GM12878 (cell line): ENCODE results near the gene ABCA3. TPM values are rescaled to one million over a fixed set of nuclear protein-coding genes. Genes with fewer than 3 reads are reported as not detected.

Experiments
- ETV6 ChIP-seq, 2 experiments: fragments of 450-650 bp in 1 of 2; IDR thresholded peaks in 1 of 2; conservative IDR thresholded peaks in 1 of 2; 2 replicates each; pipeline ENCODE4 v1.6.1; 2014; ENCODE audit warnings: antibody characterized with exemption in 1 of 2, borderline replicate concordance in 1 of 2, low read depth in 1 of 2, mild to moderate bottlenecking in 1 of 2, moderate library complexity in 1 of 2
- FOXM1 ChIP-seq: IDR thresholded peaks from 2 replicates; pipeline ENCODE4 v1.6.1; 2012; ENCODE audit warnings: low read depth, mild to moderate bottlenecking, inconsistent platforms, low read length, moderate library complexity
- IKZF1 ChIP-seq: fragments of 450-650 bp; conservative IDR thresholded peaks from 2 replicates; pipeline ENCODE4 v1.6.1; 2017; ENCODE audit warnings: antibody characterized with exemption, mild to moderate bottlenecking
- IKZF2 ChIP-seq, 2 experiments: fragments of 450-650 bp; IDR thresholded peaks; 2 replicates each; pipeline ENCODE4 v1.6.1; 2017; ENCODE audit warnings: mild to moderate bottlenecking in 2 of 2, moderate library complexity in 2 of 2
- MTA2 ChIP-seq: fragments of 450-650 bp; IDR thresholded peaks from 2 replicates; pipeline ENCODE4 v1.6.1; 2016; ENCODE audit warnings: low read depth, mild to moderate bottlenecking, moderate library complexity
- NR2F1 ChIP-seq: fragments of 450-650 bp; conservative IDR thresholded peaks from 2 replicates; pipeline ENCODE4 v1.6.1; 2017; ENCODE audit warnings: mild to moderate bottlenecking
- RAD51 ChIP-seq: fragments of 450-650 bp; IDR thresholded peaks from 2 replicates; pipeline ENCODE4 v1.6.1; 2016; ENCODE audit warnings: moderate library complexity, mild to moderate bottlenecking, inconsistent platforms
- RELA ChIP-seq: fragments of 450-650 bp; IDR thresholded peaks from 2 replicates; pipeline ENCODE4 v1.8.0; 2014; ENCODE audit warnings: borderline replicate concordance; ENCODE audit not compliant: partially characterized antibody
- SRF ChIP-seq, 2 experiments: IDR thresholded peaks; 2 replicates each; pipeline ENCODE4 v1.6.1; 2011; ENCODE audit warnings: low read depth in 2 of 2, low read length in 2 of 2, mild to moderate bottlenecking in 1 of 2, moderate library complexity in 1 of 2
- STAT3 ChIP-seq: IDR thresholded peaks from 2 replicates; pipeline ENCODE4 v1.6.1; 2011; ENCODE audit warnings: low read depth, low read length, improper control_type of control experiment
- SUZ12 ChIP-seq: fragments of 200-600 bp; sonication (generic); IDR thresholded peaks from one replicate; pipeline ENCODE4 v1.6.1; 2018; ENCODE audit warnings: antibody characterized with exemption, mild to moderate bottlenecking; ENCODE audit not compliant: unreplicated experiment
- TCF7 ChIP-seq: IDR thresholded peaks from 2 replicates; pipeline ENCODE4 v1.6.1; 2014; ENCODE audit warnings: antibody characterized with exemption, borderline replicate concordance
- ZNF384 ChIP-seq: IDR thresholded peaks from 2 replicates; pipeline ENCODE4 v1.6.1; 2012; ENCODE audit warnings: low read depth, mild to moderate bottlenecking, low read length, improper control_type of control experiment, borderline replicate concordance
- polyA plus RNA-seq, 11 experiments: library from polyadenylated mRNA; depleted of rRNA in 4 of 11; unstranded in 6 of 11; stranded (reverse) in 5 of 11; fragments of >200 nt; fragmentation: Nextera tagmentation in 4 of 11; fragmentation: Illumina TruSeq in 1 of 11; extraction: Ambion mirVana in 4 of 11; extraction: Trizol in 1 of 11; gene quantifications; 1 replicate in 1 of 11; 2 replicates in 10 of 11; pipeline versions ENCODE4 v1.2.1 to v1.2.3, GENCODE V29; 2011 to 2016; ENCODE audit warnings: inconsistent platforms in 2 of 11, missing spikeins in 2 of 11, low read depth in 1 of 11
- total RNA-seq, 4 experiments: library from RNA; depleted of rRNA in 3 of 4; stranded (reverse); fragments of >200 nt in 3 of 4; fragmentation: Illumina TruSeq in 1 of 4; extraction: Trizol in 1 of 4; gene quantifications; 2 replicates each; pipeline versions ENCODE4 v1.2.1 to v1.2.3, GENCODE V29; 2013 to 2021
- TF ChIP-seq, protein P1 (sequence below): fragments of 450-650 bp; IDR thresholded peaks from 2 replicates; pipeline ENCODE4 v1.6.1; 2017; ENCODE audit warnings: mild to moderate bottlenecking, moderate library complexity
- TF ChIP-seq, protein P2 (sequence below): fragments of 450-650 bp; IDR thresholded peaks from 2 replicates; pipeline ENCODE4 v1.6.1; 2016; ENCODE audit warnings: mild to moderate bottlenecking
- TF ChIP-seq, protein P3 (sequence below): IDR thresholded peaks from 2 replicates; pipeline ENCODE4 v1.6.1; 2011; ENCODE audit warnings: low read depth, mild to moderate bottlenecking, low read length, moderate library complexity, borderline replicate concordance; ENCODE audit errors: extremely low read depth
- TF ChIP-seq, protein P4 (sequence below): fragments of 150-350 bp; IDR thresholded peaks from 2 replicates; pipeline ENCODE4 v1.6.1; 2016; ENCODE audit warnings: low read depth, low read length
- TF ChIP-seq, protein P5 (sequence below): fragments of 450-650 bp; IDR thresholded peaks from 2 replicates; pipeline ENCODE4 v1.6.1; 2016; ENCODE audit warnings: mild to moderate bottlenecking

ABCA3 gene
- total and polyA plus RNA-seq, 10 of the 15 experiments (the other 5 are each of a cell fraction or from before 2014, with no cell fraction given) = 0.71 to 17.6 (median 6.7) TPM

DNA sequence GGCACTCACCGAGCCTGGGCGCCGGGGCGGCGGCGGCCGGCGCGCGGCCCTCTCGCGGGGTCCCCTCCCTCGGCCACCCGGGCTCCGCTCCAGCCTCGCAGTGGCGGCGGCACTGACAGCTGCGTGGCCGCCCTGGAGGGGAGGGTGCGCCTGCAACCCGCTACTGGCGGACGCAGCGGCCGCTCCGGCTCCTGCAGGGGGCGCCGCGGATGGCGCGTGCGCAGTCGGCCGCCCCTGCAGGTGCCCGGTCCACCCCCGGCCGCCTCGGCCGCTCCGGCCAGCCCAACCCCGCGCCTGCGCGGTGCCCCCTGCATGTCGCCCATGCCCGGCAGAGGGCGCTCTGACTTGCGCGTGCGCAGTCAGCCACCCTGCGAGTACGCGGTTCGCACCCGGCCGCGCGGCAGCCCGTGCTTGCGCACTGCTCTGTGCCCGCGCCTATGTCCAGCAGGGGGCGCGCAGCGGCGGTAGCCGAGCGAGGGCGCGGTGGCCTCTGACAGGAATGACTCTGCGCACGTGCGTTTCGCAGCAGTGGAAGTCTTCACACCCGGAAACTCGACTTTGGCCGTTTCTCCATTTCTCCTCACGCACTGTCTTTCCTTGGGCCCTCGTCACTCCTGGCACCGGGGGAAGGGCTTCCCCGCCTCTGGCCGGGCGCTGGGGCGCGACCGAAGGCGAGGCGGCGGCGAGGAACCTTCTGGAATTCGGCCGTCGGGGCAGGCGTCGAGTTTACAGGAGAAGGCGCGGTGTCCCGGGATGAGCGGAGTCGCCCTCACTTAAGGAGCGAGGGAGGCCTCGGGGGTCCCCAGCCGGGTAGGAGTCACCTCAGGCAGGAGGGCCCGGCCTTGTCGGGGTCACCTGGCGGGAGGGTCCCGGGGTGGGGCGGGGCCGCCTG is at the start of gene ABCA3 (continued):
- TF ChIP-seq, protein P1, sequence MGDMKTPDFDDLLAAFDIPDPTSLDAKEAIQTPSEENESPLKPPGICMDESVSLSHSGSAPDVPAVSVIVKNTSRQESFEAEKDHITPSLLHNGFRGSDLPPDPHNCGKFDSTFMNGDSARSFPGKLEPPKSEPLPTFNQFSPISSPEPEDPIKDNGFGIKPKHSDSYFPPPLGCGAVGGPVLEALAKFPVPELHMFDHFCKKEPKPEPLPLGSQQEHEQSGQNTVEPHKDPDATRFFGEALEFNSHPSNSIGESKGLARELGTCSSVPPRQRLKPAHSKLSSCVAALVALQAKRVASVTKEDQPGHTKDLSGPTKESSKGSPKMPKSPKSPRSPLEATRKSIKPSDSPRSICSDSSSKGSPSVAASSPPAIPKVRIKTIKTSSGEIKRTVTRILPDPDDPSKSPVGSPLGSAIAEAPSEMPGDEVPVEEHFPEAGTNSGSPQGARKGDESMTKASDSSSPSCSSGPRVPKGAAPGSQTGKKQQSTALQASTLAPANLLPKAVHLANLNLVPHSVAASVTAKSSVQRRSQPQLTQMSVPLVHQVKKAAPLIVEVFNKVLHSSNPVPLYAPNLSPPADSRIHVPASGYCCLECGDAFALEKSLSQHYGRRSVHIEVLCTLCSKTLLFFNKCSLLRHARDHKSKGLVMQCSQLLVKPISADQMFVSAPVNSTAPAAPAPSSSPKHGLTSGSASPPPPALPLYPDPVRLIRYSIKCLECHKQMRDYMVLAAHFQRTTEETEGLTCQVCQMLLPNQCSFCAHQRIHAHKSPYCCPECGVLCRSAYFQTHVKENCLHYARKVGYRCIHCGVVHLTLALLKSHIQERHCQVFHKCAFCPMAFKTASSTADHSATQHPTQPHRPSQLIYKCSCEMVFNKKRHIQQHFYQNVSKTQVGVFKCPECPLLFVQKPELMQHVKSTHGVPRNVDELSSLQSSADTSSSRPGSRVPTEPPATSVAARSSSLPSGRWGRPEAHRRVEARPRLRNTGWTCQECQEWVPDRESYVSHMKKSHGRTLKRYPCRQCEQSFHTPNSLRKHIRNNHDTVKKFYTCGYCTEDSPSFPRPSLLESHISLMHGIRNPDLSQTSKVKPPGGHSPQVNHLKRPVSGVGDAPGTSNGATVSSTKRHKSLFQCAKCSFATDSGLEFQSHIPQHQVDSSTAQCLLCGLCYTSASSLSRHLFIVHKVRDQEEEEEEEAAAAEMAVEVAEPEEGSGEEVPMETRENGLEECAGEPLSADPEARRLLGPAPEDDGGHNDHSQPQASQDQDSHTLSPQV = peak; percentile 93; the same call in 1 of the 2 replicates
- TF ChIP-seq, protein P2, sequence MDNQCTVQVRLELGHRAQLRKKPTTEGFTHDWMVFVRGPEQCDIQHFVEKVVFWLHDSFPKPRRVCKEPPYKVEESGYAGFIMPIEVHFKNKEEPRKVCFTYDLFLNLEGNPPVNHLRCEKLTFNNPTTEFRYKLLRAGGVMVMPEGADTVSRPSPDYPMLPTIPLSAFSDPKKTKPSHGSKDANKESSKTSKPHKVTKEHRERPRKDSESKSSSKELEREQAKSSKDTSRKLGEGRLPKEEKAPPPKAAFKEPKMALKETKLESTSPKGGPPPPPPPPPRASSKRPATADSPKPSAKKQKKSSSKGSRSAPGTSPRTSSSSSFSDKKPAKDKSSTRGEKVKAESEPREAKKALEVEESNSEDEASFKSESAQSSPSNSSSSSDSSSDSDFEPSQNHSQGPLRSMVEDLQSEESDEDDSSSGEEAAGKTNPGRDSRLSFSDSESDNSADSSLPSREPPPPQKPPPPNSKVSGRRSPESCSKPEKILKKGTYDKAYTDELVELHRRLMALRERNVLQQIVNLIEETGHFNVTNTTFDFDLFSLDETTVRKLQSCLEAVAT = no peak
- no peak for TF ChIP-seq RAD51
- no peak for TF ChIP-seq ETV6 (conservative IDR thresholded peaks at IDR 0.05 in 1 of 2, IDR thresholded peaks at IDR 0.05 in 1 of 2; ENCODE audit: borderline replicate concordance in 1 of 2, low read depth in 1 of 2)
- no peak for TF ChIP-seq MTA2
- TF ChIP-seq, protein P3, sequence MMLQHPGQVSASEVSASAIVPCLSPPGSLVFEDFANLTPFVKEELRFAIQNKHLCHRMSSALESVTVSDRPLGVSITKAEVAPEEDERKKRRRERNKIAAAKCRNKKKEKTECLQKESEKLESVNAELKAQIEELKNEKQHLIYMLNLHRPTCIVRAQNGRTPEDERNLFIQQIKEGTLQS = peak; percentile 88
- no peak for TF ChIP-seq ZNF384
- no peak for TF ChIP-seq TCF7
- TF ChIP-seq NR2F1 = peak; percentile 72
- no peak for TF ChIP-seq SRF (IDR thresholded peaks at IDR 0.05; ENCODE audit: low read depth in 2 of 2, low read length in 2 of 2)
- TF ChIP-seq, protein P4, sequence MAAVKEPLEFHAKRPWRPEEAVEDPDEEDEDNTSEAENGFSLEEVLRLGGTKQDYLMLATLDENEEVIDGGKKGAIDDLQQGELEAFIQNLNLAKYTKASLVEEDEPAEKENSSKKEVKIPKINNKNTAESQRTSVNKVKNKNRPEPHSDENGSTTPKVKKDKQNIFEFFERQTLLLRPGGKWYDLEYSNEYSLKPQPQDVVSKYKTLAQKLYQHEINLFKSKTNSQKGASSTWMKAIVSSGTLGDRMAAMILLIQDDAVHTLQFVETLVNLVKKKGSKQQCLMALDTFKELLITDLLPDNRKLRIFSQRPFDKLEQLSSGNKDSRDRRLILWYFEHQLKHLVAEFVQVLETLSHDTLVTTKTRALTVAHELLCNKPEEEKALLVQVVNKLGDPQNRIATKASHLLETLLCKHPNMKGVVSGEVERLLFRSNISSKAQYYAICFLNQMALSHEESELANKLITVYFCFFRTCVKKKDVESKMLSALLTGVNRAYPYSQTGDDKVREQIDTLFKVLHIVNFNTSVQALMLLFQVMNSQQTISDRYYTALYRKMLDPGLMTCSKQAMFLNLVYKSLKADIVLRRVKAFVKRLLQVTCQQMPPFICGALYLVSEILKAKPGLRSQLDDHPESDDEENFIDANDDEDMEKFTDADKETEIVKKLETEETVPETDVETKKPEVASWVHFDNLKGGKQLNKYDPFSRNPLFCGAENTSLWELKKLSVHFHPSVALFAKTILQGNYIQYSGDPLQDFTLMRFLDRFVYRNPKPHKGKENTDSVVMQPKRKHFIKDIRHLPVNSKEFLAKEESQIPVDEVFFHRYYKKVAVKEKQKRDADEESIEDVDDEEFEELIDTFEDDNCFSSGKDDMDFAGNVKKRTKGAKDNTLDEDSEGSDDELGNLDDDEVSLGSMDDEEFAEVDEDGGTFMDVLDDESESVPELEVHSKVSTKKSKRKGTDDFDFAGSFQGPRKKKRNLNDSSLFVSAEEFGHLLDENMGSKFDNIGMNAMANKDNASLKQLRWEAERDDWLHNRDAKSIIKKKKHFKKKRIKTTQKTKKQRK = no peak
- no peak for TF ChIP-seq FOXM1
- TF ChIP-seq STAT3 = no peak
- TF ChIP-seq, protein P5, sequence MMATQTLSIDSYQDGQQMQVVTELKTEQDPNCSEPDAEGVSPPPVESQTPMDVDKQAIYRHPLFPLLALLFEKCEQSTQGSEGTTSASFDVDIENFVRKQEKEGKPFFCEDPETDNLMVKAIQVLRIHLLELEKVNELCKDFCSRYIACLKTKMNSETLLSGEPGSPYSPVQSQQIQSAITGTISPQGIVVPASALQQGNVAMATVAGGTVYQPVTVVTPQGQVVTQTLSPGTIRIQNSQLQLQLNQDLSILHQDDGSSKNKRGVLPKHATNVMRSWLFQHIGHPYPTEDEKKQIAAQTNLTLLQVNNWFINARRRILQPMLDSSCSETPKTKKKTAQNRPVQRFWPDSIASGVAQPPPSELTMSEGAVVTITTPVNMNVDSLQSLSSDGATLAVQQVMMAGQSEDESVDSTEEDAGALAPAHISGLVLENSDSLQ = peak; percentile 39; the same call in 1 of the 2 replicates
- TF ChIP-seq IKZF1 = peak; percentile 100
- TF ChIP-seq IKZF2 (IDR thresholded peaks at IDR 0.05) = peak; percentile 56 to 74; a peak in 3 of 4 replicates
- peak; percentile 89 for TF ChIP-seq RELA
- TF ChIP-seq SUZ12 = no peak
